Activated CD4-positive, alpha-beta T cell treated with anti-CD3 and anti-CD28 coated beads, Interleukin-2, amount 50 U/mL, for 4 hours (primary cell): ENCODE measurements around the gene KCNK5.

Source experiments
- DNase-seq, 2 experiments: peaks; one replicate each; pipeline ENCODE4 v3.0.0-alpha.2; 2020

KCNK5 gene

GRCh38 chr6:39170389-39170788, 58.9 kb downstream of the KCNK5 start:
- no peak for DNase-seq

- DNase-seq = no peak
These were observed 59.6 kb downstream of the KCNK5 start for GRCh38 chr6:39169448-39170344.

- DNase-seq = no peak
These were observed 61.2 kb downstream of the KCNK5 start for GRCh38 chr6:39167866-39168625.

GRCh38 chr6:39167321-39167720, 62.0 kb downstream of the KCNK5 start:
- no peak for DNase-seq

GRCh38 chr6:39166912-39167290, 62.4 kb downstream of the KCNK5 start:
- no peak for DNase-seq

GRCh38 chr6:39166189-39166911, 62.9 kb downstream of the KCNK5 start:
- DNase-seq = peak; percentile 83 to 85

- no peak for DNase-seq
These were observed 71.8 kb downstream of the KCNK5 start for GRCh38 chr6:39157511-39157910.

- DNase-seq = no peak
These were observed 72.5 kb downstream of the KCNK5 start for GRCh38 chr6:39156801-39157200.

- DNase-seq = no peak
These were observed 74.6 kb downstream of the KCNK5 start for GRCh38 chr6:39154705-39155104.

GRCh38 chr6:39153766-39154397, 75.4 kb downstream of the KCNK5 start:
- DNase-seq = no peak

GRCh38 chr6:39152262-39152661, 77.0 kb downstream of the KCNK5 start:
- no peak for DNase-seq

- DNase-seq = no peak
These were observed 78.1 kb downstream of the KCNK5 start for GRCh38 chr6:39151211-39151610.

GRCh38 chr6:39144481-39145173, 84.6 kb downstream of the KCNK5 start:
- DNase-seq = no peak

GRCh38 chr6:39143238-39143930, 85.9 kb downstream of the KCNK5 start:
- peak; percentile 18 to 44 for DNase-seq

GRCh38 chr6:39140556-39141167, 88.6 kb downstream of the KCNK5 start:
- DNase-seq = no peak
